Muscle of back (tissue), 13 donors: ENCODE measurements around the gene GRAMD2B. TPM values are rescaled to one million over a fixed set of nuclear protein-coding genes. Genes with fewer than 3 reads are reported as not detected.
"Not testable (repeated sequence)": the region's sequence is repeated elsewhere in the genome, so short reads cannot be mapped to it uniquely, and the experiment has no call there.

Experiments used
- DNase-seq, 3 donors: peaks; one replicate each; pipeline versions ENCODE4 v3.0.0 to v3.0.0-alpha.2; 2013
- long read RNA-seq, 9 donors: transcript quantifications; one replicate each; lab custom pipeline, GENCODE V29; 2026
- polyA plus RNA-seq, 10 donors: library from polyadenylated mRNA; unstranded; fragments of 120-200 nt; gene quantifications; one replicate each; pipeline ENCODE4 v1.2.1, GENCODE V29; 2013; ENCODE audit not compliant: insufficient read length in 10 of 10

Gene GRAMD2B
- polyA plus RNA-seq: 10 to 100 TPM; 11.7 to 18.1 (median 13.2) TPM
- long read RNA-seq, donor 1, partial matches to known transcripts: 0 of 2 reads
- long read RNA-seq, donor 1, other reads (novel, unspliced or antisense): 0 of 2 reads
- long read RNA-seq, donor 2, partial matches to known transcripts: 0 of 2 reads
- long read RNA-seq, donor 2, other reads (novel, unspliced or antisense): 0 of 2 reads
- long read RNA-seq, donor 3: 0 reads
- long read RNA-seq, donor 4, partial matches to known transcripts: 0 of 2 reads
- long read RNA-seq, donor 4, other reads (novel, unspliced or antisense): 0 of 2 reads
- long read RNA-seq, donor 5, partial matches to known transcripts: 0 of 2 reads
- long read RNA-seq, donor 5, other reads (novel, unspliced or antisense): 0 of 2 reads
- long read RNA-seq, donor 6, partial matches to known transcripts: 0 of 2 reads
- long read RNA-seq, donor 6, other reads (novel, unspliced or antisense): 0 of 2 reads
- long read RNA-seq, donor 7, partial matches to known transcripts: 0 of 1 reads
- long read RNA-seq, donor 7, other reads (novel, unspliced or antisense): 0 of 1 reads
- long read RNA-seq, donor 8, partial matches to known transcripts: 0 of 2 reads
- long read RNA-seq, donor 8, other reads (novel, unspliced or antisense): 0 of 2 reads
- long read RNA-seq, donor 9: 0 reads

GRCh38 chr5:126422994-126423788 lies at the start of gene GRAMD2B:
GRAMD2B (plus strand) TSS chr5:126423409; CDS start chr5:126423607, 198 bp downstream.
- DNase-seq: peak; percentile 83 to 95 (median 91)

- DNase-seq: no peak
Measured at GRCh38 chr5:126374109-126374416, 49.1 kb upstream of the GRAMD2B start.

- no peak for DNase-seq
Measured at GRCh38 chr5:126376443-126376842, 46.8 kb upstream of the GRAMD2B start.

- no peak for DNase-seq
Measured at GRCh38 chr5:126377424-126377823, 45.8 kb upstream of the GRAMD2B start.

GRCh38 chr5:126380316-126380715 lies 42.9 kb upstream of the GRAMD2B start:
- not testable (repeated sequence) for DNase-seq

- DNase-seq: no peak
Measured at GRCh38 chr5:126383246-126383645, 40.0 kb upstream of the GRAMD2B start.

- no peak for DNase-seq
Measured at GRCh38 chr5:126383776-126384175, 39.4 kb upstream of the GRAMD2B start.

GRCh38 chr5:126384985-126385384 lies 38.2 kb upstream of the GRAMD2B start:
- DNase-seq: peak in 1 of 3 donors; percentile 86

- no peak for DNase-seq
Measured at GRCh38 chr5:126385524-126386502, 37.4 kb upstream of the GRAMD2B start.

GRCh38 chr5:126389179-126389578 lies 34.0 kb upstream of the GRAMD2B start:
- DNase-seq: no peak

GRCh38 chr5:126390051-126390450 lies 33.2 kb upstream of the GRAMD2B start:
- no peak for DNase-seq

- DNase-seq: no peak
Measured at GRCh38 chr5:126391386-126391785, 31.8 kb upstream of the GRAMD2B start.

- no peak for DNase-seq
Measured at GRCh38 chr5:126394211-126394788, 28.9 kb upstream of the GRAMD2B start.

GRCh38 chr5:126395198-126395597 lies 28.0 kb upstream of the GRAMD2B start:
- no peak for DNase-seq

- no peak for DNase-seq
Measured at GRCh38 chr5:126395605-126396004, 27.6 kb upstream of the GRAMD2B start.

GRCh38 chr5:126396721-126397120 lies 26.5 kb upstream of the GRAMD2B start:
- DNase-seq: not testable (repeated sequence)

GRCh38 chr5:126398791-126399190 lies 24.4 kb upstream of the GRAMD2B start:
- DNase-seq: no peak

- DNase-seq: no peak
Measured at GRCh38 chr5:126400621-126401251, 22.5 kb upstream of the GRAMD2B start.

GRCh38 chr5:126402621-126403555 lies 20.3 kb upstream of the GRAMD2B start:
- peak; percentile 55 to 80 (median 57) for DNase-seq
